SK-N-SH (cell line): Measurements from ENCODE around the gene DDI1. TPM values are rescaled to one million over a fixed set of nuclear protein-coding genes. Genes with fewer than 3 reads are reported as not detected.

Experiments used
- CTCF ChIA-PET: fragments of 300-600, 350-600 bp; formaldehyde crosslinking; extraction: SDS; loops from one replicate; lab custom pipeline; 2021; lab: Yijun Ruan, JAX
- POLR2A ChIA-PET: fragments of 350-600 bp; sonication (Branson Sonifier 250); formaldehyde crosslinking; extraction: SDS; loops from one replicate; lab custom pipeline; 2020; ENCODE audit warnings: antibody characterized with exemption, inconsistent platforms; lab: Yijun Ruan, JAX
- DNase-seq: peaks from one replicate; pipeline ENCODE4 v3.0.0; 2012
- H2AFZ ChIP-seq: fragments of 200-600 bp; sonication (generic); 2 replicates; pipeline ENCODE4 v1.8.1; 2016; ENCODE audit warnings: antibody characterized with exemption, mild to moderate bottlenecking, low read depth
- H3F3A ChIP-seq: fragments of 200-600 bp; sonication (generic); replicated peaks from 2 replicates; pipeline ENCODE3; 2016; ENCODE audit warnings: antibody characterized with exemption, mild to moderate bottlenecking; ENCODE audit not compliant: insufficient read depth
- H3K27ac ChIP-seq, 2 experiments: fragments of 200-500 bp in 1 of 2; fragments of 200-600 bp in 1 of 2; sonication (Bioruptor generic) in 1 of 2; sonication (generic), shearing (Covaris generic) in 1 of 2; 2 replicates each; pipeline versions ENCODE4 v1.5.1 to v1.6.1; 2014 to 2016; ENCODE audit warnings: low read depth in 2 of 2, inconsistent platforms in 1 of 2, low read length in 1 of 2, mild to moderate bottlenecking in 1 of 2, mixed read lengths in 1 of 2
- H3K27me3 ChIP-seq: fragments of 200-600 bp; sonication (generic), shearing (Covaris generic); 2 replicates; pipeline ENCODE4 v1.6.1; 2016; ENCODE audit warnings: mixed run types; ENCODE audit not compliant: insufficient read depth
- H3K36me3 ChIP-seq, 2 experiments: fragments of 200-500 bp in 1 of 2; fragments of 200-600 bp in 1 of 2; sonication (Bioruptor generic) in 1 of 2; sonication (generic) in 1 of 2; replicated peaks in 1 of 2; 2 replicates each; pipeline versions ENCODE3 to v1.5.1; 2014 to 2016; ENCODE audit warnings: low read length in 1 of 2, mild to moderate bottlenecking in 1 of 2; ENCODE audit not compliant: insufficient read depth in 2 of 2, control insufficient read depth in 1 of 2
- H3K4me1 ChIP-seq, 2 experiments: fragments of 200-500 bp in 1 of 2; fragments of 200-600 bp in 1 of 2; sonication (Bioruptor generic) in 1 of 2; sonication (generic), shearing (Covaris generic) in 1 of 2; 2 replicates each; pipeline versions ENCODE4 v1.5.1 to v1.6.1; 2014 to 2016; ENCODE audit warnings: low read depth in 1 of 2, low read length in 1 of 2, mixed run types in 1 of 2; ENCODE audit not compliant: insufficient read depth in 2 of 2, control insufficient read depth in 1 of 2
- H3K4me2 ChIP-seq: fragments of 200-600 bp; sonication (generic), shearing (Covaris generic); 2 replicates; pipeline ENCODE4 v1.6.1; 2017; ENCODE audit warnings: mixed run types
- H3K4me3 ChIP-seq, 2 experiments: fragments of 200-500 bp in 1 of 2; fragments of 200-600 bp in 1 of 2; sonication (Bioruptor generic) in 1 of 2; sonication (generic), shearing (Covaris generic) in 1 of 2; 2 replicates each; pipeline versions ENCODE4 v1.5.1 to v1.8.1; 2014 to 2016; ENCODE audit warnings: low read depth in 2 of 2, inconsistent platforms in 1 of 2, low read length in 1 of 2, mild to moderate bottlenecking in 1 of 2, mixed read lengths in 1 of 2, moderate library complexity in 1 of 2
- H3K79me2 ChIP-seq: fragments of 200-600 bp; sonication (generic); 2 replicates; pipeline ENCODE4 v1.8.1; 2017; ENCODE audit warnings: mild to moderate bottlenecking; ENCODE audit not compliant: insufficient read depth
- H3K9ac ChIP-seq: fragments of 200-600 bp; sonication (generic); 2 replicates; pipeline ENCODE4 v1.6.1; 2017; ENCODE audit warnings: mixed run types
- H3K9me2 ChIP-seq: fragments of 200-600 bp; sonication (generic); 2 replicates; pipeline ENCODE4 v1.6.1; 2017; ENCODE audit warnings: mixed run types
- H3K9me3 ChIP-seq: fragments of 200-600 bp; sonication (generic); 2 replicates; pipeline ENCODE4 v1.6.1; 2017; ENCODE audit warnings: mixed run types, mild to moderate bottlenecking, moderate library complexity
- H4K20me1 ChIP-seq: fragments of 200-600 bp; sonication (generic); 2 replicates; pipeline ENCODE4 v1.6.1; 2017; ENCODE audit warnings: mild to moderate bottlenecking, mixed run types; ENCODE audit not compliant: insufficient read depth
- ELF1 ChIP-seq: IDR thresholded peaks from 2 replicates; pipeline ENCODE4 v1.4.0; 2012
- EP300 ChIP-seq, 2 experiments: IDR thresholded peaks; 2 replicates each; pipeline versions ENCODE4 v1.4.0 to v1.6.1; 2012; ENCODE audit warnings: borderline replicate concordance in 1 of 2, low read depth in 1 of 2, low read length in 1 of 2
- EZH2phosphoT487 ChIP-seq: fragments of 200-600 bp; sonication (generic); IDR thresholded peaks from 2 replicates; pipeline ENCODE4 v1.6.1; 2017; ENCODE audit warnings: low read depth, mixed run types, mild to moderate bottlenecking, antibody characterized with exemption, moderate library complexity, borderline replicate concordance
- FOXJ3 ChIP-seq: sonication (generic); formaldehyde crosslinking; IDR thresholded peaks from 2 replicates; pipeline ENCODE4 v1.5.1; 2020; ENCODE audit warnings: mild to moderate bottlenecking, missing genetic modification reagents
- GABPA ChIP-seq: IDR thresholded peaks from 2 replicates; pipeline ENCODE4 v1.4.0; 2012; ENCODE audit warnings: low read depth, mild to moderate bottlenecking
- GATA2 ChIP-seq: sonication (generic); formaldehyde crosslinking; IDR thresholded peaks from 2 replicates; pipeline ENCODE4 v1.5.0; 2020; ENCODE audit warnings: mild to moderate bottlenecking, missing genetic modification reagents
- JUND ChIP-seq: IDR thresholded peaks from 2 replicates; pipeline ENCODE4 v1.4.0; 2012
- MAX ChIP-seq: IDR thresholded peaks from 2 replicates; pipeline ENCODE4 v1.4.0; 2012; ENCODE audit warnings: low read depth
- MEF2A ChIP-seq: IDR thresholded peaks from 2 replicates; pipeline ENCODE4 v1.4.0; 2012; ENCODE audit warnings: low read depth, borderline replicate concordance
- NFIC ChIP-seq: IDR thresholded peaks from 2 replicates; pipeline ENCODE4 v1.4.0; 2012; ENCODE audit warnings: borderline replicate concordance
- RAD21 ChIP-seq: IDR thresholded peaks from 2 replicates; pipeline ENCODE4 v1.6.1; 2012; ENCODE audit warnings: mild to moderate bottlenecking, low read length
- RCOR1 ChIP-seq: fragments of 150-350 bp; IDR thresholded peaks from 2 replicates; pipeline ENCODE4 v1.6.1; 2017; ENCODE audit warnings: antibody characterized with exemption, low read length
- RFX5 ChIP-seq: IDR thresholded peaks from 2 replicates; pipeline ENCODE4 v1.6.1; 2012; ENCODE audit warnings: mild to moderate bottlenecking, improper control_type of control experiment, low read length
- RXRA ChIP-seq: IDR thresholded peaks from 2 replicates; pipeline ENCODE4 v1.4.0; 2012; ENCODE audit warnings: low read depth, mild to moderate bottlenecking, borderline replicate concordance
- SIN3A ChIP-seq: IDR thresholded peaks from 2 replicates; pipeline ENCODE4 v1.6.1; 2012; ENCODE audit warnings: low read depth, mild to moderate bottlenecking, low read length, moderate library complexity, borderline replicate concordance
- SMC3 ChIP-seq: IDR thresholded peaks from 2 replicates; pipeline ENCODE4 v1.6.1; 2012; ENCODE audit warnings: low read depth, low read length, improper control_type of control experiment
- TCF12 ChIP-seq: IDR thresholded peaks from 2 replicates; pipeline ENCODE4 v1.4.0; 2012
- TEAD4 ChIP-seq: IDR thresholded peaks from 2 replicates; pipeline ENCODE4 v1.4.0; 2012; ENCODE audit warnings: mild to moderate bottlenecking, borderline replicate concordance; ENCODE audit not compliant: insufficient read depth
- YY1 ChIP-seq: IDR thresholded peaks from 2 replicates; pipeline ENCODE4 v1.4.0; 2012; ENCODE audit warnings: low read depth, mild to moderate bottlenecking
- WGBS: methylation state at CpG from one replicate; pipeline ENCODE4 v1.1.6; 2017; ENCODE audit warnings: low lambda C conversion rate; 5-methylcytosine and 5-hydroxymethylcytosine counted together
- polyA plus RNA-seq, 3 experiments: library from polyadenylated mRNA; depleted of rRNA; stranded (reverse); fragments of >200 nt; gene quantifications; 2 replicates each; pipeline ENCODE4 v1.2.3, GENCODE V29; 2012
- TF ChIP-seq, protein P1 (sequence below): IDR thresholded peaks from 2 replicates; pipeline ENCODE4 v1.4.0; 2012; ENCODE audit warnings: low read depth, borderline replicate concordance

DDI1 gene
- polyA plus RNA-seq, 1 of the 3 experiments (the other 2 are of a cell fraction) = not detected

GRCh38 chr11:104064034-104064630, 27.7 kb downstream of the DDI1 start:
- Histone ChIP-seq H3K9me3 (no peaks in the 10 kb centered on the region), H4K20me1 (no peaks in the 10 kb centered on the region), H3K9me2 (no peaks in the 10 kb centered on the region), H3K79me2 (no peaks in the 10 kb centered on the region), H2AFZ (no peak overlapping the region), H3K4me3 (no peak overlapping the region), H3K27me3 (no peaks in the 10 kb centered on the region), H3K9ac (no peak overlapping the region), H3K4me1 (peaks cover 0 to 9% of the 10 kb centered on the region in 2 experiments; a peak in 2 of 4 replicates), H3F3A (no peaks in the 10 kb centered on the region), H3K27ac (no peak overlapping the region), H3K4me2 (no peak overlapping the region), H3K36me3 (no peaks in the 10 kb centered on the region)
- ChIA-PET POLR2A (no interaction called here), CTCF (no interaction called here)
- 85% methylated on average over 5 of the region's 5 CpGs for WGBS
- no peak for DNase-seq
- TF ChIP-seq JUND = no peak
- no peak for TF ChIP-seq RXRA
- TF ChIP-seq ELF1 = no peak

DNA sequence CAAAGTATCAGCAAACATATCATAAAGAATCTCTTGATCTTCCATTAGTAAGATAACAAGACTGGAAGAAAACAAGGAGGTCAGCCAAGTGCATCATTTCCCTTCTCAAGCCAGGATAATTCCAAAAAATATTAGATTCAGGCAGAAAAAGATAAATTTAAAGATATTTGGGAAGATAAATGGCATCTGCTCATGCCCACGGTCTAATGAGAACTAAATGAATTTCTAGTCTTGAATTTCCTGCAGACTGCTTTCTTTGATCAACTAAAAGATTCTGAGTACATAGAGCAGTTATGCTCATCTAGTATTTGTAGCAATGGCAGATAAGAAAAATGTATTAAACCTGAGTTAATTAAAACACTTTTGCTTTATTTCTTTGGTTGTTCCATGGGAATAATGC, 31.1 kb downstream of the DDI1 start:
- Histone ChIP-seq H3K9me2 (no peaks in the 10 kb centered on the region), H3F3A (no peaks in the 10 kb centered on the region), H3K36me3 (no peaks in the 10 kb centered on the region), H3K4me3 (no peak overlapping the region), H3K9ac (no peak overlapping the region), H3K27me3 (no peaks in the 10 kb centered on the region), H3K27ac (no peak overlapping the region; a peak in 1 of 4 replicates), H3K79me2 (no peaks in the 10 kb centered on the region), H3K4me2 (no peak overlapping the region), H2AFZ (no peak overlapping the region; the same call in 1 of the 2 replicates), H3K4me1 (no peaks in the 10 kb centered on the region; a peak in 1 of 4 replicates), H4K20me1 (no peaks in the 10 kb centered on the region), H3K9me3 (no peaks in the 10 kb centered on the region)
- ChIA-PET CTCF (interaction anchor here (1.1 kb wide), 1 partner anchor 15 kb away, joined by 4 read pairs; no protein-coding TSS in a partner anchor), POLR2A (no interaction called here)
- no peak for DNase-seq
- peak; percentile 11; the same call in 1 of the 2 replicates for TF ChIP-seq RCOR1
- no peak for TF ChIP-seq RAD21
- no peak for TF ChIP-seq TEAD4
- TF ChIP-seq YY1 = no peak
- peak in 1 of 2 experiments; percentile 58; a peak in 1 of 4 replicates for TF ChIP-seq EP300 (IDR thresholded peaks at IDR 0.05; ENCODE audit: borderline replicate concordance in 1 of 2, low read depth in 1 of 2, low read length in 1 of 2)
- TF ChIP-seq GATA2 (CRISPR knock-in tag) = peak; percentile 38; the same call in 1 of the 2 replicates
- TF ChIP-seq EZH2phosphoT487 = no peak
- WGBS = 23% methylated on average over 1 of the region's 1 CpG

DNA sequence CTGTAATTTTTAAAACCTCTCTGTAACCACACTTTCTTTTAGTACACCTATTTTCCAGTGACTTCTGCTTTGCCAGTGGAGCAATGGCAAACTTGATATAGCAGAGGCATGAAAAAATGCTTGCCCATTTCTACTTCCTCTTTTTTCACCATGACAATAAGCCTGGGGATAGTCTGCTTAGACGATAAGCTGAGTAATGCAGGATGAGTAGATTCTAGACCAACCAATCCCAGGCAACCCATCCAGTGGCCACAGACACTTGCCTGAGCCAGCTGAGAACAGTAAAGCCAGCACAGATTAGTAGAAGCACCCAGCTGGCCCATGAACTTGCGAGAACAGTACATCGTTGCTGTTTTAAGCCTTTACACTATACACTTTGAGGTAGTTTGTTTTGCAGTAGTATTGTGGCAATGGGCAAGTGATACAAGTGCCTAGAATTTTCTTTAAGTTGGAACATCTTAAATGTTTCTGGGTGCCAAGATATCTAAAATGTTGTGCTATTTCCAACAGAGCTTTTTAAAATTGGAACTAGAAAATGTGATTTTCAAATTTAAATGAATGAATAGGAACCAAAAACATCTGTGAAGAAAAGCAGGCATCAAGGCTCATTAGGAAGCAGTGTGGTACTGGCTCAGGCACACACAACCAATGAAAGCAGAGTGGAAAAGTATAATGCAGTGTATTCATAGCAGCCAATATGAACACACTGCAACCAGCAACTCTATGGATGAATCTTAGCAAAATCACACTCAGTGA, 37.7 kb downstream of the DDI1 start:
- H3K9me2 ChIP-seq = no peaks in the 10 kb centered on the region
- H3K4me1 ChIP-seq = no peaks in the 10 kb centered on the region
- no peaks in the 10 kb centered on the region for H4K20me1 ChIP-seq
- H3K9me3 ChIP-seq = no peaks in the 10 kb centered on the region
- H3K27me3 ChIP-seq = no peaks in the 10 kb centered on the region
- no peak overlapping the region for H2AFZ ChIP-seq
- ChIA-PET CTCF (interaction anchor here (1.0 kb wide), 1 partner anchor 14 kb away, joined by 3 read pairs; no protein-coding TSS in a partner anchor), POLR2A (interaction anchor here (0.6 kb wide), 1 partner anchor 30 kb away, joined by 3 read pairs; no protein-coding TSS in a partner anchor)
- H3K4me3 ChIP-seq = no peak overlapping the region
- no peak overlapping the region for H3K27ac ChIP-seq
- no peaks in the 10 kb centered on the region for H3F3A ChIP-seq
- H3K79me2 ChIP-seq = no peaks in the 10 kb centered on the region
- no peak for DNase-seq
- no peaks in the 10 kb centered on the region for H3K36me3 ChIP-seq
- no peak overlapping the region for H3K9ac ChIP-seq
- H3K4me2 ChIP-seq = no peak overlapping the region
- 67% methylated on average over 3 of the region's 3 CpGs for WGBS
- TF ChIP-seq RFX5 (no peak), SIN3A (no peak), EP300 (IDR thresholded peaks at IDR 0.05; ENCODE audit: borderline replicate concordance in 1 of 2, low read depth in 1 of 2, low read length in 1 of 2) (no peak), GABPA (no peak), MEF2A (no peak), ELF1 (no peak), RAD21 (no peak), SMC3 (no peak), MAX (no peak), NFIC (no peak), FOXJ3 (CRISPR knock-in tag) (no peak), TCF12 (no peak)
- TF ChIP-seq, protein P1, sequence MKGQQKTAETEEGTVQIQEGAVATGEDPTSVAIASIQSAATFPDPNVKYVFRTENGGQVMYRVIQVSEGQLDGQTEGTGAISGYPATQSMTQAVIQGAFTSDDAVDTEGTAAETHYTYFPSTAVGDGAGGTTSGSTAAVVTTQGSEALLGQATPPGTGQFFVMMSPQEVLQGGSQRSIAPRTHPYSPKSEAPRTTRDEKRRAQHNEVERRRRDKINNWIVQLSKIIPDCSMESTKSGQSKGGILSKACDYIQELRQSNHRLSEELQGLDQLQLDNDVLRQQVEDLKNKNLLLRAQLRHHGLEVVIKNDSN = no peak
